GM11168 (cell line): ENCODE results near the gene RAB9A.
"Not testable (repeated sequence)": the region's sequence is repeated elsewhere in the genome, so short reads cannot be mapped to it uniquely, and the experiment has no call there.

Experiments
- in situ Hi-C: fragments of 300-500 bp; cut with MboI; formaldehyde crosslinking; loops from one replicate; pipeline ENCODE4 v1.12.0; 2022; ENCODE audit warnings: low sequenced_read_pairs; ENCODE audit not compliant: unreplicated experiment

The RAB9A gene

DNA sequence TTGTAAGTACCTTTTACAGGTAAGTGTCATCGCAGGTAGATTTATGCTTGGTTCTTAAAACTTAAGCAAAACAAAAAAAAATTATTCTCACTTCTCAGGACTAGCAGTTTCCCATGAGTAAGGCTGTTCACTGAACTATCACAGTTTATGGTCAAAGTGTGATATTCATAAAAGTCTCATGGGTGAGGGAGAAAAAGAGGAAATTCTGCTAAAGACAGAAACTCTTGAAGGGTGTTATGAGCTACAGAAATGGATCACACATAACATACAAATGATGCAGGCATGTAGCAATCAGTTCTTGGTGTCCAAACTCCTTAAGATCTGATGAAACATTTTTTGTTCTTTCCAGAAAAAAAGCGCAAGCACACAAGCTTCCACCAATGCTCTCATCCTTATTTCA, 8.5 kb downstream of the RAB9A start:
- in situ Hi-C loops = no loop called here

DNA sequence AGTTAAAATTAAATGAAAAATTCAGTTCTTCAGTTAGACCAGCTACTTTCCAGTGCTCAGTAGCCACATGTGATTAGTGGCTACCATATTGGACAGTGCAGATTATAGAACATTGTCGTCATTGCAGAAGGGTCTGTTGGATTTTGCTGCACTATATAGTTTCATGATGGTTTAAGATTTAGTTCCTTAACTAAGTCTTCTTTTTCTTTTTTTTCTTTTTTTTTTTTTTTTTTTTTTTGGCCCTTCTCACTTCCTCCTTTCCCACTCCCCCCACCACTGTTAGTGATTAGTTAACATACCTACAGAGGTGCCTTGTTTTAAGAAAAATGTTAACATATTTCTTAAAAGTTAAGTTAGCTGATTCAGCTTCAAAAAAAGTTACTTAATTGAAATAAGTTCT, 9.0 kb downstream of the RAB9A start:
- in situ Hi-C loops = no loop called here

DNA sequence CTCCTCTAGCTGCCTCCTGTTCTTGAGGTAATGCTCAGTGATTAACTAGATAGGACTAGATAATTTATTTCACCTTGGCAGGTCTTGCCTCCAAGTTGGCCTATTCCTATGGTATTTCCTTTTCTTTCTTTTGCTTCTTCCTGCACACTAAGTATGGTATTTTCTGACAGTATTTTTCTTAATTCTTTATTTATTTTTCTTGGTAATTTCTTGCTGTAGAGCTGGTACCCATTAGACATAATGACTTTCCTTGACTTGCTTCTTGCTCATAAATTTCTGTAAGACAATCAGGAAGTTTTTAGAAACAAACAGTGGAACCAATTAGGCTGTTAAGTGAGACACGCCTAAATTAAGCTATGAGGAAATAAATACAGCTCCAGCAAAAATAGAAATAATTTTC, 9.5 kb downstream of the RAB9A start:
- in situ Hi-C loops = no loop called here

DNA sequence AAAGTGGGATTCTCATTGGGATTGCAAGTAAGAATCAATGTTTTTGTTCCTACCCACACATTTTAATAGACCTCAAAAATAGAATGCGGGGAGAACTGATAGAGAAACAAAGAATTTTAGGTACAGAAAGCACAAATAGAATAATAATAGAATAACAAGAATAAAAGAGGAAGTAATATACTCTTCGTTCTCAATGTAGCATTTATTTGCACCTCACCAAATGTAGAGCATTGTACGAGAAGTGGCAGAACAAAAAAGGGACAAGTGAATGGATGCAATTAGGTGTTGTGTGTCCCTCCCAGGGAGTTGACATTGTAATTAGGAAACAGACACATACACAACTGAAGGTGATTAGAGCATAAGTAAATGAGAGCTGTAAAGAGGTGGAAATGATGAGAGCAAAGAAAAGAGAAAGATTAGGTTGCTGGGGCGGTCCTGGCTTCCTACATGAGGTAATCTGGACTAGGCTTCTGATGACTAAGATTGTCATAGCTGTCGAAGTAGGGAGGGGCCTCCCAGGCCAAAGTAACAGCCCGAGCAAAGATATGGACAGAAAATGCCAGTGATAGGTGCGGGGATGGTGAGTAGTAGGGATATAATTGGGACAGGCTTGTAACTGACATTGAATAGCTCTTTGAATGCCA, 10.4 kb downstream of the RAB9A start:
- in situ Hi-C loops = no loop called here

DNA sequence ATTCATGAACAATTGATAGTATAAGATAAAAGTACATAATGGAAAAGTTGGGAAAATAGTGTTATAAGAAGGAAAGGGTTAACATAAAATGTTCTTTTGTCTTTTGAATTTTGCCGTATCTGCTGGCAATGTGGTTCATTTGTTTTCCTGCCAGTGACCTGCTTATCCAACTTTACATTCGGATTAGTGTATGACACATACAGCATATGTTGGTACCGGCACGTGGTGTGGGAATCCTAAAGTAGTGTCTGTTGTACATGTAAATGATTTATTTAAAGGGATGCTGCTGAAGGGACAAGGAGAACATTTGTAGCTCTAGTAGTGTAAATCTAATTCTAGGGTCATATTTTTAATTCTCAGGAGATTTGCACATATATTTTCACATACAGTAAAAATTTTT, 11.5 kb downstream of the RAB9A start:
- in situ Hi-C loops = no loop called here

DNA sequence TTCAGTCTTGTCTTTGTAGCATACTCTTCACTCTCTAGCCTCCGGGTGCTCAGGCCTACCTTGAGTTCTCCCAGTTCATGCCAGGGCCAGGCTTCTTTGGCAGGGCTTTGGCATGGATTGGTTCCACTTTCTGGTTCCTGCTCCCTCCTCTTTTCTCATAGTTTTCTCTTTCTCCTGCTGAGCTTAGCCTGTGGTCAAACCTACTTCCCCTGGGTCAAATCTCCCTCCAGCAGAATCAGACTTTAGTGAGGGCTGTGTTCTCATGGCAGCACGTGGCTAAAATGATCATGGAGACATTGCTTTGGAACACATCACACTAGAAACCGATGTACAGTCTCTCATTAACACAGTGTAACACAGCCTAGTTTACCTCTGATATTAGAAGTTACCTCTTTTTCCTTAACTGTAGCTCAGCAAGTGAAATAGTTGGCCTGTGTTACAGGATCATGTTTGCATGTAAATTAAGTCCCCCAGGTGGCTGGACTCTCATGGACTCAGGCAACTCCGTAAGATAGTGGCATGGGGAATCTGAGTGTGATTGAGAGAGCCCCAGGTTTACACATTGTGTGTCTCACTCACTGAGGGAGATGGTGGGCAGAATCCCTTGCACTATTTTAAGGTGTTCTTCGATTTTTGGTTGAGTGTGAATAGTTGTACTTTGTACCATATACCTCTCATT, 13.3 kb downstream of the RAB9A start:
- in situ Hi-C loops = no loop called here

DNA sequence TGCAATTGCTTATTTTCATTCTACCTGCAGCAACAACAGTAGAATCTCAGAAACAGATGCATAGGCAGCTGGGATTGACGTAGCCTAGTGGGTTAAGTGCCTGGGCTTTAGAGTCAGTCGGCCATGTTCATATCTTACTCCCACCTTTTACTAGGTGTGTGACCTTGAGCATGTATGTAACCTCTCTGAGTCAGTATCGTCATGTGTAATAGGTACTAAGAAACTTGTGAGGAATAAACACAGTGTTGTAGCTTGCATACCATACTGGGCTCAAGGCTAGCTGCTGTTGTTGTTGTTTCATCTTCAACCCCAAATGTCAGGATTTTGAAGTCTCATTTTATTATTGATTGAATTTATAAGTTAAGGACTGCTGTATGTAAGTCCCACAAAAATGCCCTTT, 14.2 kb downstream of the RAB9A start:
- in situ Hi-C loops = no loop called here

DNA sequence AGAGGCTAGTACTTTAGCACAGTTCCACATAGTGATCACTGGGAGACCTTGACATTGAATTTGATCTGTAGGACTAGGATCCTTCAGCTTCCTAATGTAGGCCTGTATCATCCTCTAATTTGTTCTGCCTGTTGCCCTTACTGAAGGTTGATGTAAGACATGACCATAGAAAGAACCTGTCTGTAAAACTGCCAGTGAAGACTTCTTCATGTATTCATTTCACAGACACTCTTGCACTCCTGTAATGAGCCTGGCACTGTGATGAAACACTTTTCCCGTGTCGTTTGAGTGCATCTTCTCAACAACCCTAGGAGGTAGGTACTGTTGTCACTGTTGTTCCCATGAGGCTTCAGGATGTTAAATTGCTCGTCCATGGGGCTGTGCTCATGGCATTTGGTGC, 14.7 kb downstream of the RAB9A start:
- in situ Hi-C loops = no loop called here

DNA sequence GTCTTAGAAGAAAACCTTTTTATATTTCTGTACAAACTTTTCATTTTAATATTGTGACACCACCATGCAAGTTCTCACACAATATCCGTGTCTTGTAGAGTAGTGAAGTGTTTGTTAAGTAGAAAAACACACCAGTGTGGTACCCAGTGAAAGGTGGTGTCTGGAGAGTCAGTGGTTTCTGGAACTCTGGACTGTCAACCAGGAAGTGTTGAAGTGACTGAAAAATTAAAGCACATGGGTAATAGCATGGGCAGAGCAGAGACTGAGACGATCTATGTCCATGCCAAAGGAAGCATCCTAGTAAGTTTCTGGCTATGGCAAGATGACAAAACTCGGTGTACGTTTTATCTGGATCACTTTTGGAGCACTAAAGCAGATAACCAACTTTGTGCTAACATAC, 22.2 kb downstream of the RAB9A start:
- in situ Hi-C loops = no loop called here

DNA sequence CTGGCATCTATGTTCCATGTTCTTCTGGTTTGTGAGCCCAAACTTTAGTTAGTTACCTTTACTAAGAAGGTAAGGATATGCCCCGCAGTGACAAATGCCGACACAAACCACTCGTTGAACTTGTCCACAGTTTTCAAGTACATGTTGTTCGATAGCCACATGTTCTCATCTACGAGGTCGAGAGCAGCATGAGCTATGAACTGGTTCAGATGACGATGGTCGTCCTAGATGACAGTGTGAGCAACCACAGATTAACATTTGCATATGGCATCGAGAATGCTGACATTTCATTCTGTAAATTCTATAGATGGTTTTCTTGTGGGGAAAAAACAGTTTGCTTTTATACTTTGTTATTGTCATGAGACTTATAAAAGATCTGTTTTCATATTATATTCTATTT, 27.5 kb downstream of the RAB9A start:
- in situ Hi-C loops = no loop called here

DNA sequence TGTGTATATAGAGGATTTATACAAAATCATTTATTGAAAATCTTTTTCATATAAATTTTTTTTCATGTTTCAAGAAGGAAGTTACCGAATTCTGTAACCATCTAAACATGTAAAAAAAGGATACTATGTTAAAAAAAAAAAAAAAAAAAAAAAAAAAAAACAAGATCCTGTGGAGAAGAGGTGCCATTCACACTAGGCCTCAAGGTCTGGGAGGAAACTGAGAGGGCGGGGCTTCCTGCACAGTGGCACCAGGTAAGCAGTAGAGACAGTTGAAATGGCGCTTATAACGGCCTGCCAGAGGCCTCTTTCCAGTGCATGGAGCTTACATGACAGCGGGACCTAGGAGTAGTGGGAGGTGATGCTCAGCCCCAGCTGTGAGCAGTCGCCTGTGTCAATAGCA, 28.0 kb downstream of the RAB9A start:
- in situ Hi-C loops = no loop called here

DNA sequence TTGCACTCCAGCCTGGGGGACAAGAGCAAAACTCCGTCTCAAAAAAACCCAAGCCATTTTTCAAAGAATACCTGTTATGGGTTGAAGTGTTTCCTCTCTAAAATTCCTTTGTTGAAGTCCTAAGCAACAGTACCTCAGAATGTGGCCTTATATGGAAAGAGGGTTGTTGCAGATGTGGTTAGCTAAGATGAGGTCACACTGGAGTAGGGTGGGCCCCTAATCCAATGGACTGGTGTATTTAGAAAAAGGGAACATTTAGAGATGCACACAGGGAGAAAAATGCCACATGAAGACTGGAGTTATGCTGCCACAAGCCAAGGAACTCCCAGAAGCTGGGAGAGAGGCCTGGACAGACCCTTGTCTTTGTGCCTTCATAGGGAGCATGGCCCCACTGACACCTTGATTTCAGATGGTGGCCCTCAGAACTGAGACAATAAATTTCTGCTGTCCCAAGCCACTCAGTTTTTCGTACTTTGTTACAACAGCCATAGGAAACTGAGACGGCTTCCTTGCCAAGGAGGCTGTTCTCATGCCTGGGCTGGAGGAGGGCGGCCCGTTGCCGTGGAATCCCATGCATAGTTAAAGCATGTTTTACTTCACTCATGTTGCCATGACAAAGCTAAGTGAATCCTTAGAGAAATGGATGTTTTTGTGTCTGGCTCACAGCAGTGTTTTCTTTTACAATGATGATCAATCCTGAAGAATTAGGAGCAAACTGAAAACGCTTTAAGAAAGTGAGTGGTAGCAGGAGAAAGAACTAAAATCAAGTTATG, 29.0 kb downstream of the RAB9A start:
- in situ Hi-C loops = no loop called here

DNA sequence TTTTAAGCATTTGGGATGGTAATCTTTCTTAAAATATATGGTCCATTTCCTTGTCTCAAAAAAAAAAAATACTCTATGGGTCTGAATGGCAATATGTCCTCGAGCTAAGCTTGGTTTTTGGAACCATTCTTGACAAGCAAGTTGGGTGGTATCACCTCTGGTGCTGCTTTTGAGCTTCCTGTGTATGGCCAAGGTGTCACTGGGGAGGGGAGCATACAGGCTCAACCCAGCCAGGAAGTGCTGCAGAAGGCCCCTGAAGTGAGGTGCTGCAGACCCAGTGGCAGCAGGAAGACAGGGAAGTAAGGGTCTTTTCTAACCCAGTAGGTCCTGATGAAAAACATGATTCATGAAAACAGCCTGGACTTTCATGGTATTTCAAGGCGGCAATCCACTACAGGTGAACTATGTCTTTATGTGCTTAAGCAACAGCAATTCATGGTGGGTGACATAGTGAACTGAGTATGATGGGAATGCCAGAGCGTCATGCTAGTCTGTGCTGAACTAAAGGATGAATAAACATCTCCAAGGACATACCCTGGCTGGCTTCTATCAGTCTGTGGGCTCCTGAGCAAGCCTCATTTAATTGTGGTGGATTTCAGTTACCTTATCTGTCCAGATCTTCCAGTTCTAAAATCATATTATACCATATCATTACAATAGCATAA, 30.4 kb downstream of the RAB9A start:
- in situ Hi-C loops = no loop called here

DNA sequence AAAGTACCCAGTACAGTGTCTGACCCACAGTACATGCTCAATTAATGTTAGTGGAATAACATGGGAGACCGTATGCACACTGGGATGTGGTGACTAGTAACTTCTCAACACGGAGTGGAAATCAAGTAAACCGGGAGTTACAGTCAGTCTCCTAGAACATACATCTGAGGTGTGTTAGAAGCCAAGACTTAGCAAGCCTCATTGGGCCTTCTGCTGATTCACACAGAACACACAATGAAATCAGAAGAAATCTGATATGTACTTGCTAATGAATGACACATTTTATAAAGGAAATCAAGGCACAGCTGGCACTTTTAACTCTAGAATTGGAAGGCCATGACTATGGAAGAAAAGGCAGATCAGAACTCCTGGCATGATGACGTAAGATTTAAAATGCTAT, 32.4 kb downstream of the RAB9A start:
- in situ Hi-C loops = no loop called here

DNA sequence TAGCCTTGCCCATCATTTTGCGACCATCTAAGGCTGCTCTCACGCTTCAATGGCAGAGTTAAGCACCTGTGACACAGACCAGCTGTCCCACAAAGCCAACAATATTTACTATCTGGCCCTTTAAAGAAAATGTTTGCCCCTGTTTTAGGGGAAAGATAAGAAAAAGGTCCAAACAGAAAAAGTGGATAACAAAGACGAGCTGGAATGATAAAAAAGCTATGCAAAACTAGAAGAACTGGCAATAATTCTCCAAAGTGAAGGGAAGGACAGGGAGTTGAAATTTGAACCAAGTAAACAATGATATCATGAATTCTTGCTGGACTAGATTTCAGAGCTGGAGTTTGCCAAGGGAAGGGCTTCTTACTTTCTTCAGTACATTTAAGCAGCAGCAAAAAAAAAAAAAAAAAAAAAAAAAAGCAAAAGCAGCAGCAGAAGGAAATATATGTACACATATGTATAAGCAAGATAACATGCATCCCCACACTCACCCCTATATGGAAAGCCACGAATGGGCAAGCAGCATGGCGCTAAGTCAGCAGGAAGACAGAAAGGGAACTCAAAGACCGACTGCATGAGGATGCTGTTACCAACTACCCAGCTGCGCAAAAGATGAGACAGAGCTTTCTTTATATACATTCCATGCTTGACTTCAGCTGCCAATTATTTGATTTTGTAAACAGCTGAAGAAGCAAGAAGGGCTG, 33.0 kb downstream of the RAB9A start:
- in situ Hi-C loops = no loop called here

DNA sequence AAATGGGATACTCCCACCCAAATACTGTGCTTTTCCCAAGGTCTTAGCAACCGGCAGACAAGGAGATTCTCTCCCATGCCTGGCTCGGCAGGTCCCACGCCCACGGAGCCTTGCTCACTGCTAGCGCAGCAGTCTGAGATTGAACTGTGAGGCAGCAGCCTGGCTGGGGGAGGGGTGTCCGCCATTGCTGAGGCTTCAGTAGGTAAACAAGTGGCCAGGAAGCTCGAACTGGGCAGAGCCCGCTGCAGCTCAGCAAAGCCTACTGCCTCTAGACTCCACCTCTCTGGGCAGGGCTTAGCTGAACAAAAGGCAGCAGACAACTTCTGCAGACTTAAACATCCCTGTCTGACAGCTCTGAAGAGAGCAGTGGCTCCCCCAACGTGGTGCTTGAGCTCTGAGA, 36.0 kb downstream of the RAB9A start:
- in situ Hi-C loops = not testable (repeated sequence)

DNA sequence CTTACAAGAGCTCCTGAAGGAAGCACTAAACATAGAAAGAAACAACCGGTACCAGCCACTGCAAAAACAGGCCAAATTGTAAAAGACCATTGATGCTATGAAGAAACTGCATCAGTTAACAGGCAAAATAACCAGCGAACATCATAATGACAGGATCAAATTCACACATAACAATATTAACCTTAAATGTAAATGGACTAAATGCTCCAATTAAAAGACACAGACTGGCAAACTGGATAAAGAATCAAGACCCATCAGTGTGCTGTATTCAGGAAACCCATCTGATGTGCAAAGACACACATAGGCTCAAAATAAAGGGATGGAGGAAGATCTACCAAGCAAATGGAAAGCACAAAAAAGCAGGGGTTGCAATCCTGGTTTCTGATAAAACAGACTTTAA, 37.7 kb downstream of the RAB9A start:
- in situ Hi-C loops = not testable (repeated sequence)

DNA sequence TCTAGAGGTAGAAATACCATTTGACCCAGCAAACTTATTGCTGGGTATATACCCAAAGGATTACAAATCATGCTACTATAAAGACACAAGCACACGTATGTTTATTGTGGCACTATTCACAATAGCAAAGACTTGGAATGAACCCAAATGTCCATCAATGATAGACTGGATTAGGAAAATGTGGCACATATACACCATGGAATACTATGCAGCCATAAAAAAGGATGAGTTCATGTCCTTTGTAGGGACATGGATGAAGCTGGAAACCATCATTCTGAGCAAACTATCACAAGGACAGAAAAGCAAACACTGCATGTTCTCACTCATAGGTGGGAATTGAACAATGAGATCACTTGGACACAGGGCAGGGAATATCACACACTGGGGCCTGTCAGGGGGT, 41.6 kb downstream of the RAB9A start:
- in situ Hi-C loops = not testable (repeated sequence)

DNA sequence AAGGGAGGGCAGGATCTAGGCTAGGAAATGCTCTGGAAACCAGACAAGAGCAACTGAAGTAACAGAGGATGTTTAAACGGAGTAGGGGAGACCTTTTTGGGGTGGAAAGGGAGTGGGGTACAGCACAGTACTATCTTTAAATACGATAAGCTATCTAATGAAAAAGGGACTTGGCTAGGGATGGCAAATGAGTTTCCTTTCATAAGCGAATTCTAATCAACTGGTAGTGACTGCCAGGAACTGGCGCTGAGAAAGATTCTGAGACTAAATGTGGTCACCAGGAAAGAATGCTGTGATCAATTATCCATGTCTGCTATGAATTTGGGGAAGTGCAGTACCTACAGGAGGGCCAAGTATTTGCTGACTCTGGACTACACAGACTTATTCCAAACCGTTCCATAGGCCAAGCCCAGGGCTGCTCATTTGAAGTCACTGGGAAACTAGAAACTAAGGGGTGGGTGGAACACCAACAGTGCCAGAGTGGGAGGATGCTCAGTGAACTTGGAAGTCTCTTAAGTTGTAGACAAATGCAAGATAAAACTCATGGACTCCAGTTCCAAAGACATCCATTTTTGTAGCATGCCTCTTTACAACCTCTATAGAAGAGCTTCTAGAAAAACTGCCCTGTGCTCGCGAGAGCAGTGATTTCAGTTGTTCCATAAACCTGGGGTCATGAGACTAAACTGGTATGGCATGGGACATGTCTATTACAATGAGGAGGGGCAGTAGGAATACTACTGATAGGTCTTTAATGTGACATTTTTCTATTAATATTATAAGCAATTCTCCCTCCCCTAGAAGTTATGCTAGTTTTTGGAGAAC, 43.5 kb downstream of the RAB9A start:
- in situ Hi-C loops = no loop called here

DNA sequence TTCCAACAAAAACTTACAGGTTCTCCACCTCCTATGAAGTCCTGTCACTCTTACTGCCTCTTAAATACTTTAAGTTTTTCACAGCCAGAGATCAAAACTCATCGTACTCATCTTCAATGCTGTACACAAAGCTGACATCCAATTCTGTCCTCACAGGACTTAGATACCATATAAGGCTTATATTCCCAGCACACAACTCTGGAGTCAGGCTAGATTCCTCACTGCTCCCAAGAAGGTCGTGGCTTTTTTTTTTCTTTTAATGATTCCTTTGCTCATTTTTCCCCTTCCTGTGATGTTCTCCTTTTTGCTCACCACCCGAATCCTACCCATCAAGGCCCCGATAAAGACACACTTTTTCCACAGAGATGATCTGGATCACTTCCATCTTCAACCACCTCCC, 44.6 kb downstream of the RAB9A start:
- in situ Hi-C loops = no loop called here
